Body of pancreas (tissue), 4 donors: ENCODE results near the gene SYNGR1.

Source experiments
- CTCF ChIP-seq, 7 experiments: fragments of 450-650 bp in 4 of 7; fragments of 200-600 bp in 3 of 7; sonication (generic) in 3 of 7; IDR thresholded peaks; one replicate each; pipeline ENCODE4 v1.5.1; 2016 to 2019; ENCODE audit warnings: antibody characterized with exemption in 7 of 7
- POLR2A ChIP-seq, 3 donors: fragments of 450-650 bp; IDR thresholded peaks; one replicate each; pipeline ENCODE4 v1.6.1; 2016; ENCODE audit warnings: antibody characterized with exemption in 3 of 3, mild to moderate bottlenecking in 2 of 3

- TF ChIP-seq CTCF (IDR thresholded peaks at IDR 0.05), result no peak
- TF ChIP-seq POLR2A (IDR thresholded peaks at IDR 0.05), result no peak
Observed at GRCh38 chr22:39344046-39344390, 5.8 kb upstream of the SYNGR1 start.
